ENCODE measurements around the gene ZNF322. TPM values are rescaled to one million over a fixed set of nuclear protein-coding genes. Genes with fewer than 3 reads are reported as not detected.
A peak's percentile ranks its signal among the peaks of the same experiment; 100 is the strongest.

The ZNF322 gene
- total and polyA plus RNA-seq, 4 experiments from 2014 or later = 3.3 to 23.1 (median 12.8) TPM

DNA sequence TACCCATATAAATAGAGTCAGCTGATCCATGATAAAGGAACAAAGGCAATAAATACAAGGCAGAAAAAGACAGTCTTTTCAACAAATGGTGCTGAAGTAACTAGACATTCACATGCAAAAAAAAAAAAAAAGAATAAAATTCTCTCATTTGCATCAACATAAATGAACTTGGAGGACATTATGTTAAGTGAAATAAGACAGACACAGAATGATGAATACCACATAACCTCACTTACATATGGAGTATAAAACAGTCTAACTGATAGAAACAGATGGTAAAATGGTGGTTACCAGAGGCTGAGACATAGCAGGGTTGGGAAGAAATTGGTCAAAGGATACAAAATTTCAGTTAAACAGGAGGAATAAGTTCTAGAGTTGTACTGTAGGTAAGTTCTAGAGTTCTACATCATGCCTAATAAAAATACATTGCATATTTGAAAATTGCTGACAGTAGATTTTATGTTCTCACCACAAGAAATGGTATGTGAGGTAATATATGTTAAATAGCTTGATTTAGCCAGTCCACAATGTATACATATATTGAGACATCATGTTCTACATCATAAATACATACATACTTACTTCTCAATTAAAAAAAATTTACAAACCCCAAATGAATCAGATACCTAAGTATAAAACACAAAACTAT lies 8.3 kb downstream of the ZNF322 start:
- H3K27me3 ChIP-seq (ENCODE audit: insufficient read depth, low read length) = no peaks in the 10 kb centered on the region
- H3K4me1 ChIP-seq (ENCODE audit: insufficient read depth, low read length) = no peaks in the 10 kb centered on the region
- H3K27ac ChIP-seq (ENCODE audit: low read depth, low read length) = no peak overlapping the region
- H3K27me3 Mint-ChIP-seq = no peaks in the 10 kb centered on the region
- no peak overlapping the region for H3K4me3 ChIP-seq (ENCODE audit: low read length in 2 of 2)
- H3K4me1 Mint-ChIP-seq = peaks cover 4 to 10% (median 8%) of the 10 kb centered on the region in 4 donors
- H3K9me3 ChIP-seq (ENCODE audit: control insufficient read depth in 1 of 2, low read length in 2 of 2) = no peaks in the 10 kb centered on the region
- peaks cover 0 to 27% (median 13%) of the 10 kb centered on the region in 8 donors for H3K9me3 Mint-ChIP-seq
- intact Hi-C loops (cut with micrococcal nuclease) = no loop called here
- ChIA-PET CTCF (ENCODE audit: partially characterized antibody) (no interaction called here), POLR2A (ENCODE audit: partially characterized antibody) (no interaction called here)
- H3K36me3 Mint-ChIP-seq = peaks cover 50 to 67% of the 10 kb centered on the region in 2 donors
- no peak overlapping the region for H3K4me3 Mint-ChIP-seq
- no peak for DNase-seq
- no peaks in the 10 kb centered on the region for H3K36me3 ChIP-seq (ENCODE audit: insufficient read depth, low read length)
- H3K27ac Mint-ChIP-seq = peak overlapping the region in 1 of 7 donors; percentile 16

DNA sequence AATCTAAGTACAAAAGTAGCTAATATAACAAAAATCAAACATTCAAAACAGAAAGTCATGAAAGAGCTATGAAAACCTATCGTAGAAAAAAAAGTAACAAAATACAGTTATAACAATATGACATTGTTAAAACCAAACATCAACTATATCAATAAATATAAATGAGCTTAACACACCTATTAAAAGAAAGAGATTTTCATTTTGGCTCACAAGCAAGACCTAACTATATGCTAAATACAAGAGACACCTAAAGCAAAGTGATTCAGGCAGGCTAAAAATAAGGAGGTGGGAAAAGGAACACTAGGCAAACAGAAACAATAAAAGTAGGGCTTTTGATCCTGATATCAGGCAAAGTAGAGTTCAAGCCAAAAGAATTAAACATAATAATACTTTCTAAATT lies 13.5 kb downstream of the ZNF322 start:
- H3K36me3 Mint-ChIP-seq = peaks cover 65 to 72% of the 10 kb centered on the region in 2 donors
- Histone ChIP-seq H3K9me3 (ENCODE audit: control insufficient read depth in 1 of 2, low read length in 2 of 2) (no peaks in the 10 kb centered on the region), H3K27ac (ENCODE audit: low read depth, low read length) (no peak overlapping the region), H3K4me1 (ENCODE audit: insufficient read depth, low read length) (no peaks in the 10 kb centered on the region), H3K4me3 (ENCODE audit: low read length in 2 of 2) (no peak overlapping the region), H3K36me3 (ENCODE audit: insufficient read depth, low read length) (peaks cover 17% of the 10 kb centered on the region), H3K27me3 (ENCODE audit: insufficient read depth, low read length) (no peaks in the 10 kb centered on the region)
- H3K4me3 Mint-ChIP-seq = no peak overlapping the region
- POLR2A ChIA-PET (ENCODE audit: partially characterized antibody) = no interaction called here
- intact Hi-C loops (cut with micrococcal nuclease) = no loop called here
- H3K27ac Mint-ChIP-seq = no peak overlapping the region
- peaks cover 1 to 4% (median 2%) of the 10 kb centered on the region in 4 donors for H3K4me1 Mint-ChIP-seq
- no peak for DNase-seq
- H3K9me3 Mint-ChIP-seq = peaks cover 3 to 47% (median 30%) of the 10 kb centered on the region in 8 donors
- CTCF ChIA-PET (ENCODE audit: partially characterized antibody) = interaction anchor here (1.0 kb wide), 1 partner anchor 15 kb away, joined by 3 read pairs; no protein-coding TSS in a partner anchor
- H3K27me3 Mint-ChIP-seq = no peaks in the 10 kb centered on the region

DNA sequence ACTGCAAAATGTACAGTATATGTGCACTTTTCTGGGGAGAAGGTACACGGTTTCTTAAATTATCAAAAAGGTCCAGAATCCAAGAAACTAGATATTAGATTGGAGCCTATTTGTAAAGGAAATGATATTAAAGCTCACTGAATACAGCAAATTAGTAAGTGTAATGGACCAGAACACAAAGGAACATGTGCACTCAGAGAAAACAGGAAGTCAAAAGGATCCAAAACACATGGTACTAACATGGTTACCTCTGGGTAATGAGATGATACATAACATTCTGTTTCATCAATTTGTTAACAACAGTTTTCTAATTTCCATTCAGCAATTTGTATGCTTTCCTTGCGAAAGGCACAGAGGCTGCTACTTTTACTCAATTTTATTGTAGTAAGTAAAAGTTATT lies 18.7 kb downstream of the ZNF322 start:
- peaks cover 0 to 3% (median 0%) of the 10 kb centered on the region in 4 donors for H3K4me1 Mint-ChIP-seq
- Histone ChIP-seq H3K36me3 (ENCODE audit: insufficient read depth, low read length) (peaks cover 25% of the 10 kb centered on the region), H3K27me3 (ENCODE audit: insufficient read depth, low read length) (no peaks in the 10 kb centered on the region), H3K9me3 (ENCODE audit: control insufficient read depth in 1 of 2, low read length in 2 of 2) (peaks cover 0 to 17% of the 10 kb centered on the region in 2 donors), H3K4me3 (ENCODE audit: low read length in 2 of 2) (no peak overlapping the region), H3K4me1 (ENCODE audit: insufficient read depth, low read length) (no peaks in the 10 kb centered on the region), H3K27ac (ENCODE audit: low read depth, low read length) (no peak overlapping the region)
- intact Hi-C loops (cut with micrococcal nuclease) = no loop called here
- ChIA-PET POLR2A (ENCODE audit: partially characterized antibody) (no interaction called here), CTCF (ENCODE audit: partially characterized antibody) (no interaction called here)
- peaks cover 10 to 48% (median 39%) of the 10 kb centered on the region in 8 donors for H3K9me3 Mint-ChIP-seq
- H3K27me3 Mint-ChIP-seq = no peaks in the 10 kb centered on the region
- no peak for DNase-seq
- H3K27ac Mint-ChIP-seq = no peak overlapping the region
- peaks cover 66 to 67% of the 10 kb centered on the region in 2 donors for H3K36me3 Mint-ChIP-seq
- H3K4me3 Mint-ChIP-seq = no peak overlapping the region

DNA sequence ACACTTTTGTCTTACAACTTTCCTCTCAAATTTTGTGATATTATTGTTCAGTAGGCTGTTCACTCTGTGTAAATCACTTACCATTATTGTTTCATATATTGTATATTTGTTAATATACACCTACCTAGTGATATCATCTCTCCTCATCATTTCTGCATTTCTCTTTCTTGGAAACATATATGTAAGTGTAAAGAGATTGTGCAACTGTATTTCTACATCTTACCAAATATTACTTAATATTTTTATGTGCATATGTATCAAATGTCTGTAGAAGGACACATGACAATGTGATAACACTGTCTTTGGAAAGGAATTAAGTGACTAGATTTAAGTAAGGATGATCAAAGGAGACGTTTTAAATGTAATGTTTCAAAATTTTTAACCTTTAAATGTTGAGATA lies 30.2 kb downstream of the ZNF322 start:
- peaks cover 2 to 19% of the 10 kb centered on the region in 2 donors for H3K36me3 Mint-ChIP-seq
- CTCF ChIA-PET (ENCODE audit: partially characterized antibody) = interaction anchor here (1.2 kb wide), 1 partner anchor 22 kb away, joined by 3 read pairs; no protein-coding TSS in a partner anchor
- H3K4me3 ChIP-seq (ENCODE audit: low read length in 2 of 2) = no peak overlapping the region
- no peak overlapping the region for H3K4me3 Mint-ChIP-seq
- H3K27me3 ChIP-seq (ENCODE audit: insufficient read depth, low read length) = no peaks in the 10 kb centered on the region
- POLR2A ChIA-PET (ENCODE audit: partially characterized antibody) = no interaction called here
- no peak overlapping the region for H3K27ac ChIP-seq (ENCODE audit: low read depth, low read length)
- intact Hi-C loops (cut with micrococcal nuclease) = no loop called here
- DNase-seq = no peak
- peaks cover 3 to 25% (median 11%) of the 10 kb centered on the region in 8 donors for H3K9me3 Mint-ChIP-seq
- H3K36me3 ChIP-seq (ENCODE audit: insufficient read depth, low read length) = no peaks in the 10 kb centered on the region
- H3K27ac Mint-ChIP-seq = no peak overlapping the region
- peaks cover 0 to 4% of the 10 kb centered on the region in 2 donors for H3K27me3 Mint-ChIP-seq
- H3K9me3 ChIP-seq (ENCODE audit: control insufficient read depth in 1 of 2, low read length in 2 of 2) = no peaks in the 10 kb centered on the region
- H3K4me1 Mint-ChIP-seq = no peaks in the 10 kb centered on the region
- no peaks in the 10 kb centered on the region for H3K4me1 ChIP-seq (ENCODE audit: insufficient read depth, low read length)

DNA sequence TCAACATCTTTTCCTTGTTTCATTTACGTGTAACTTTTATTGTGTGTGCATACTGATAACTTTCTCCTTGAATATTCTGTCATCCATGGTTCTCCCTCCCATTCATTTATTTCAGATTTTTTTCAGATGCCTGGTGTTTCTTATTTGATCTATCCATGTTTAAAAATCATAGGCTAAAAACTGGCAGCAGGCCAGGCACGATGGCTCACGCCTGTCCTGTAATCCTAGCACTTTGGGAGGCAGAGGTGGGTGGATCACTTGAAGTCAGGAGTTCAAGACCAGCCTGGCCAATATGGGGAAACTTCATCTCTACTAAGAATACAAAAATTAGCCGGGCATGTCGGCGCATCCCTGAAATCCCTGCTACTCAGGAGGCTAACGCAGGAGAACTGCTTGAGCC lies 31.7 kb downstream of the ZNF322 start:
- CTCF ChIA-PET (ENCODE audit: partially characterized antibody) = no interaction called here

DNA sequence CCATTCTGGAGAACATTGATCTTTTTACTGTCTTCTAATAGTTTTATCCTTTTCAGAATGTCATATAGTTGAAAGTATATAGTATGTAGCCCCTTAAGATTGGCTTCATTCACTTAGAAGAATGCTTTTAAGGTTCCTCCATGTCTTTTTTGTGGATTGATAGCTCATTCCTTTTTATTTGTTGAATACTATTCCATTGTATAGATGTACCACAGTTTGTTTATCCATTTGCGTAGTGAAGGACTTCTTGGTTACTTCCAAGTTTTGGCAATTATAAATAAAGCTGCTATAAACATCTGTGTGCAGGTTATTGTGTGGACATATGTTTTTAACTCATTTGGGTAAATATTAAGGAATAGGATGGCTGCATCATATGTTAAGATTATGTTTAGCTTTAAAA lies 35.0 kb downstream of the ZNF322 start:
- no peaks in the 10 kb centered on the region for H3K27me3 ChIP-seq (ENCODE audit: insufficient read depth, low read length)
- H3K4me1 ChIP-seq (ENCODE audit: insufficient read depth, low read length) = no peaks in the 10 kb centered on the region
- Mint-ChIP-seq H3K27me3 (peaks cover 2 to 6% of the 10 kb centered on the region in 2 donors), H3K4me1 (no peaks in the 10 kb centered on the region), H3K27ac (no peak overlapping the region), H3K36me3 (no peaks in the 10 kb centered on the region), H3K4me3 (no peak overlapping the region), H3K9me3 (peaks cover 3 to 21% (median 10%) of the 10 kb centered on the region in 8 donors)
- ChIA-PET CTCF (ENCODE audit: partially characterized antibody) (no interaction called here), POLR2A (ENCODE audit: partially characterized antibody) (no interaction called here)
- no peaks in the 10 kb centered on the region for H3K9me3 ChIP-seq (ENCODE audit: control insufficient read depth in 1 of 2, low read length in 2 of 2)
- no peaks in the 10 kb centered on the region for H3K36me3 ChIP-seq (ENCODE audit: insufficient read depth, low read length)
- no peak for DNase-seq
- no peak overlapping the region for H3K27ac ChIP-seq (ENCODE audit: low read depth, low read length)
- H3K4me3 ChIP-seq (ENCODE audit: low read length in 2 of 2) = no peak overlapping the region
- intact Hi-C loops (cut with micrococcal nuclease) = no loop called here

More for the DNA sequence above, 31.7 kb downstream of the ZNF322 start:
- H3K36me3 ChIP-seq (ENCODE audit: insufficient read depth, low read length) = no peaks in the 10 kb centered on the region
- POLR2A ChIA-PET (ENCODE audit: partially characterized antibody) = no interaction called here
- Mint-ChIP-seq H3K27ac (no peak overlapping the region), H3K36me3 (peaks cover 0 to 5% of the 10 kb centered on the region in 2 donors), H3K4me1 (no peaks in the 10 kb centered on the region), H3K27me3 (peaks cover 0 to 5% of the 10 kb centered on the region in 2 donors), H3K9me3 (peaks cover 3 to 21% (median 11%) of the 10 kb centered on the region in 8 donors), H3K4me3 (no peak overlapping the region)
- no peak for DNase-seq
- H3K27me3 ChIP-seq (ENCODE audit: insufficient read depth, low read length) = no peaks in the 10 kb centered on the region
- H3K4me3 ChIP-seq (ENCODE audit: low read length in 2 of 2) = no peak overlapping the region
- H3K9me3 ChIP-seq (ENCODE audit: control insufficient read depth in 1 of 2, low read length in 2 of 2) = no peaks in the 10 kb centered on the region
- no peak overlapping the region for H3K27ac ChIP-seq (ENCODE audit: low read depth, low read length)
- intact Hi-C loops (cut with micrococcal nuclease) = no loop called here
- H3K4me1 ChIP-seq (ENCODE audit: insufficient read depth, low read length) = no peaks in the 10 kb centered on the region

DNA sequence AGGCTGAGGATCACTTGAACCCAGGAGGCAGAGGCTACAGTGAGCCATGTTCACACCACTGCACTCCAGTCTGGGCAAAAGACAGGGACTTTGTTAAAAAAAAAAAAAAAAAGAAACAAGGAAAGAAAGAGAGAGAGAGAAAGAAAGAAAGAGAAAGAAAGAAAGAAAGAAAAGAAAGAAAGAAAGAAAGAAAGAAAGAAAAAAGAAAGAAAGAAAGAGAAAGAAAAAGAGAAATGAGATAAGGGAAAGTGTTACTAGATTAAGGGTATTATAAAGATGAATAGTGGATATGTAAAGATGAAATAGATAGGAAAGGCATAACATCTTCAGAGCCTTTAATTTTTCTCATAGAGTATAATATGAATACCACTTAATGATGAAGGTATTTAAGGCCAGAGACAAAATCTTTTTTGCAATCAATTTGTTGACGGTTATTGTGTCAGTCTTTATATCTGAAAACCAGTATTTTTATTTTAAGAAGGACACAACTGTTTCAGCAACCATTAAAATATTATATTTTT lies 36.1 kb downstream of the ZNF322 start:
- no peak overlapping the region for H3K27ac Mint-ChIP-seq
- H3K36me3 Mint-ChIP-seq = no peaks in the 10 kb centered on the region
- H3K27me3 Mint-ChIP-seq = peaks cover 2 to 4% of the 10 kb centered on the region in 2 donors
- no peak for DNase-seq
- Histone ChIP-seq H3K27me3 (ENCODE audit: insufficient read depth, low read length) (no peaks in the 10 kb centered on the region), H3K36me3 (ENCODE audit: insufficient read depth, low read length) (no peaks in the 10 kb centered on the region), H3K9me3 (ENCODE audit: control insufficient read depth in 1 of 2, low read length in 2 of 2) (no peaks in the 10 kb centered on the region), H3K27ac (ENCODE audit: low read depth, low read length) (no peak overlapping the region), H3K4me1 (ENCODE audit: insufficient read depth, low read length) (no peaks in the 10 kb centered on the region), H3K4me3 (ENCODE audit: low read length in 2 of 2) (no peak overlapping the region)
- peaks cover 2 to 18% (median 10%) of the 10 kb centered on the region in 8 donors for H3K9me3 Mint-ChIP-seq
- intact Hi-C loops (cut with micrococcal nuclease) = no loop called here
- no peaks in the 10 kb centered on the region for H3K4me1 Mint-ChIP-seq
- POLR2A ChIA-PET (ENCODE audit: partially characterized antibody) = no interaction called here
- H3K4me3 Mint-ChIP-seq = no peak overlapping the region
- CTCF ChIA-PET (ENCODE audit: partially characterized antibody) = no interaction called here
